Keratinocyte (primary cell): Measurements from ENCODE around the gene TYROBP. TPM values are rescaled to one million over a fixed set of nuclear protein-coding genes. Genes with fewer than 3 reads are reported as not detected.

Source experiments
- DNase-seq: peaks from one replicate; pipeline ENCODE4 v3.0.0-alpha.2; 2011; ENCODE audit warnings: low read depth, missing footprints, low spot score
- FAIRE-seq: peaks from 2 replicates; lab custom pipeline; 2011; peaks lifted over from hg19 to GRCh38; lab: Jason Lieb, UNC
- H2AFZ ChIP-seq: 2 replicates; pipeline ENCODE4 v1.6.0; 2012; ENCODE audit warnings: low read length, control low read depth, inconsistent platforms; ENCODE audit not compliant: control insufficient read depth
- H3K27ac ChIP-seq: 2 replicates; pipeline ENCODE4 v1.5.1; 2011; ENCODE audit warnings: low read length; ENCODE audit not compliant: control insufficient read depth, insufficient read depth
- H3K27me3 ChIP-seq: 3 replicates; pipeline ENCODE4 v1.6.0; 2011; ENCODE audit warnings: low read length; ENCODE audit not compliant: control insufficient read depth, insufficient read depth; ENCODE audit errors: extremely low read depth
- H3K36me3 ChIP-seq, 2 experiments: 2 replicates in 1 of 2; 3 replicates in 1 of 2; pipeline ENCODE4 v1.5.1; 2011; ENCODE audit warnings: low read length in 2 of 2, mild to moderate bottlenecking in 1 of 2; ENCODE audit not compliant: control insufficient read depth in 2 of 2, insufficient read depth in 2 of 2; ENCODE audit errors: extremely low read depth in 1 of 2
- H3K4me1 ChIP-seq: 3 replicates; pipeline ENCODE4 v1.5.1; 2011; ENCODE audit warnings: low read length; ENCODE audit not compliant: control insufficient read depth, insufficient read depth; ENCODE audit errors: extremely low read depth
- H3K4me2 ChIP-seq: 3 replicates; pipeline ENCODE4 v1.6.0; 2011; ENCODE audit warnings: low read depth, low read length; ENCODE audit not compliant: control insufficient read depth, insufficient read depth; ENCODE audit errors: extremely low read depth
- H3K4me3 ChIP-seq, 3 experiments: fragments of 200-600 bp in 1 of 3; sonication (generic) in 1 of 3; 2 replicates in 2 of 3; 3 replicates in 1 of 3; pipeline ENCODE4 v1.5.1; 2011 to 2016; ENCODE audit warnings: low read length in 3 of 3, mild to moderate bottlenecking in 3 of 3, control low read depth in 2 of 3, inconsistent platforms in 1 of 3, low read depth in 1 of 3, mixed read lengths in 1 of 3, mixed run types in 1 of 3, moderate library complexity in 1 of 3; ENCODE audit not compliant: control insufficient read depth in 2 of 3, insufficient read depth in 2 of 3; ENCODE audit errors: extremely low read depth in 1 of 3
- H3K79me2 ChIP-seq: 2 replicates; pipeline ENCODE4 v1.6.0; 2012; ENCODE audit warnings: low read length; ENCODE audit not compliant: control insufficient read depth, insufficient read depth
- H3K9ac ChIP-seq: 3 replicates; pipeline ENCODE4 v1.6.0; 2011; ENCODE audit warnings: low read length; ENCODE audit not compliant: control insufficient read depth, insufficient read depth; ENCODE audit errors: extremely low read depth
- H3K9me1 ChIP-seq: 3 replicates; pipeline ENCODE4 v1.6.0; 2011; ENCODE audit warnings: low read length; ENCODE audit not compliant: control insufficient read depth, insufficient read depth; ENCODE audit errors: extremely low read depth
- H3K9me3 ChIP-seq: 2 replicates; pipeline ENCODE4 v1.5.1; 2012; ENCODE audit warnings: low read depth, low read length; ENCODE audit not compliant: control insufficient read depth
- H4K20me1 ChIP-seq: 3 replicates; pipeline ENCODE4 v1.6.0; 2011; ENCODE audit warnings: low read length; ENCODE audit not compliant: control insufficient read depth, insufficient read depth; ENCODE audit errors: extremely low read depth
- EZH2 ChIP-seq: IDR thresholded peaks from one replicate; pipeline ENCODE4 v1.6.1; 2012; ENCODE audit warnings: inconsistent platforms, mild to moderate bottlenecking, low read length, moderate library complexity
- dilution Hi-C: fragments of 300-500 bp; cut with MboI; formaldehyde crosslinking; loops from one replicate; pipeline ENCODE4 v1.7.0; 2020; ENCODE audit warnings: low sequenced_read_pairs; ENCODE audit not compliant: extremely low pct_ligation_motif_present
- polyA plus RNA-seq, 5 experiments: library from polyadenylated mRNA; depleted of rRNA in 3 of 5; stranded (reverse) in 3 of 5; stranded (forward) in 1 of 5; unstranded in 1 of 5; fragments of >200 nt; gene quantifications; 1 replicate in 1 of 5; 2 replicates in 3 of 5; 3 replicates in 1 of 5; pipeline versions ENCODE4 v1.2.1 to v1.2.3, GENCODE V29; 2011 to 2012; ENCODE audit warnings: missing spikeins in 2 of 5, low read depth in 1 of 5, low replicate concordance in 1 of 5
- TF ChIP-seq, protein P1 (sequence below), 3 experiments: IDR thresholded peaks in 1 of 3; conservative IDR thresholded peaks in 1 of 3; optimal IDR thresholded peaks in 1 of 3; 2 replicates in 2 of 3; 3 replicates in 1 of 3; pipeline versions ENCODE3 to v1.5.1; 2011; ENCODE audit warnings: low read length in 3 of 3, mild to moderate bottlenecking in 3 of 3, moderate library complexity in 2 of 3, control low read depth in 1 of 3, inconsistent platforms in 1 of 3; ENCODE audit not compliant: insufficient read depth in 2 of 3; ENCODE audit errors: extremely low read depth in 1 of 3

Gene TYROBP
- polyA plus RNA-seq, 1 donor (not counting 4 experiments of a cell fraction or from before 2014, with no cell fraction given) = not detected

DNA sequence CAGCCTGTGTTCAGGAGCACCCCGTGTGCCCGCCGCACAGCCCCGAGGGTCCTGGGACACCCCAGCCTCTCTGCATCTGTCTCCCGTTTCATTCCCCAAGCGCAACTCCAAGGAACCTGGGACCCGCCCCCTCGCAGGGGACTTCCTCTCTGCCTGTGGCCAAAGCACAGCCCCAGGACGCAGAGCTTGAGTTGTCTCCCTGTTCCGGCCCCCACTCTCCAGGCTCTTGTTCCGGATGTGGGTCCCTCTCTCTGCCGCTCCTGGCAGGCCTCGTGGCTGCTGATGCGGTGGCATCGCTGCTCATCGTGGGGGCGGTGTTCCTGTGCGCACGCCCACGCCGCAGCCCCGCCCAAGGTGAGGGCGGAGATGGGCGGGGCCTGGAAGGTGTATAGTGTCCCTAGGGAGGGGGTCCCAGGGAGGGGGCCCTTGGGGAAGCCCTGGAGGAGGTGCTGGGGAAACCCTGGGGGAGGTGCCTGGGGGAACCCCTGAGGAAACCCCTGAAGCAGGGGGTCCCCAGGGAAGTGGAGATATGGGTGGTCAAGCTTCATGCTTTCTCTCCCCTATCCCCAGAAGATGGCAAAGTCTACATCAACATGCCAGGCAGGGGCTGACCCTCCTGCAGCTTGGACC is 4.4 kb downstream of the TYROBP start:
- Histone ChIP-seq H3K9me1 (no peaks in the 10 kb centered on the region), H3K4me3 (peak overlapping the region in 2 of 3 experiments; percentile 16 to 47), H2AFZ (peak overlapping the region; percentile 71), H3K9ac (peak overlapping the region; percentile 50), H3K4me2 (peak overlapping the region; percentile 74), H4K20me1 (no peaks in the 10 kb centered on the region), H3K27ac (peak overlapping the region; percentile 20), H3K9me3 (no peaks in the 10 kb centered on the region), H3K79me2 (peaks cover 4% of the 10 kb centered on the region), H3K4me1 (peaks cover 28% of the 10 kb centered on the region), H3K27me3 (no peaks in the 10 kb centered on the region), H3K36me3 (no peaks in the 10 kb centered on the region)
- dilution Hi-C loops = no loop called here
- FAIRE-seq (no peak), DNase-seq (no peak)
- TF ChIP-seq, protein P1, sequence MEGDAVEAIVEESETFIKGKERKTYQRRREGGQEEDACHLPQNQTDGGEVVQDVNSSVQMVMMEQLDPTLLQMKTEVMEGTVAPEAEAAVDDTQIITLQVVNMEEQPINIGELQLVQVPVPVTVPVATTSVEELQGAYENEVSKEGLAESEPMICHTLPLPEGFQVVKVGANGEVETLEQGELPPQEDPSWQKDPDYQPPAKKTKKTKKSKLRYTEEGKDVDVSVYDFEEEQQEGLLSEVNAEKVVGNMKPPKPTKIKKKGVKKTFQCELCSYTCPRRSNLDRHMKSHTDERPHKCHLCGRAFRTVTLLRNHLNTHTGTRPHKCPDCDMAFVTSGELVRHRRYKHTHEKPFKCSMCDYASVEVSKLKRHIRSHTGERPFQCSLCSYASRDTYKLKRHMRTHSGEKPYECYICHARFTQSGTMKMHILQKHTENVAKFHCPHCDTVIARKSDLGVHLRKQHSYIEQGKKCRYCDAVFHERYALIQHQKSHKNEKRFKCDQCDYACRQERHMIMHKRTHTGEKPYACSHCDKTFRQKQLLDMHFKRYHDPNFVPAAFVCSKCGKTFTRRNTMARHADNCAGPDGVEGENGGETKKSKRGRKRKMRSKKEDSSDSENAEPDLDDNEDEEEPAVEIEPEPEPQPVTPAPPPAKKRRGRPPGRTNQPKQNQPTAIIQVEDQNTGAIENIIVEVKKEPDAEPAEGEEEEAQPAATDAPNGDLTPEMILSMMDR (optimal IDR thresholded peaks at IDR 0.05 in 1 of 3, IDR thresholded peaks at IDR 0.05 in 1 of 3, conservative IDR thresholded peaks at IDR 0.05 in 1 of 3; ENCODE audit: extremely low read depth in 1 of 3, insufficient read depth in 2 of 3, low read length in 3 of 3) = no peak
- TF ChIP-seq EZH2 = no peak

DNA sequence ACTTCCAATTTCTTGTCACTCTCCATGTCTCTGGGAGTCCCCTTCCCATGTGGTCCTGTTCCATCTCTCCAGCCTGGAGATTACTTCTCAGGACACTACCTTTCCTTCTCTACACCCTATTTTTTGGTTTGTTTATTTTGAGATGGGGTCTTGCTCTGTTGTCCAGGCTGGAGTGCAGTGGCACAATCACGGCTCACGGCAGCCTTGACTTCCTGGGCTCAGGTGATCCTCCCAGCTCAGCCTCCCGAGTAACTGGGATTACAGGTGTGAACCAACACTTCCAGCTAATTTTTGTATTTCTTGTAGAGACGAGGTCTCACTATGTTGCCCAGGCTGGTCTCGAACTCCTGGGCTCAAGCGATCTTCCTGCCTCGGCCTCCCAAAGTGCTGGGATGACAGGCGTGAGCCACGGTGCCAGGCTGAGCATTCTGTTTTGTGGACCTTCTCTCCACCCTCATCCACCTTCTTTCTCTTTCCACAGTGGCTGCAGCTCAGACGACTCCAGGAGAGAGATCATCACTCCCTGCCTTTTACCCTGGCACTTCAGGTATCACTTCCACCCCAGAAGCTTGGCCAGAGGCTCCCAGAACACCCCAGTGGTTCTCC is 5.1 kb downstream of the TYROBP start:
- H3K36me3 ChIP-seq = no peaks in the 10 kb centered on the region
- H3K9me1 ChIP-seq = no peaks in the 10 kb centered on the region
- no peak for DNase-seq
- peak overlapping the region; percentile 50 for H3K9ac ChIP-seq
- TF ChIP-seq, protein P1 (optimal IDR thresholded peaks at IDR 0.05 in 1 of 3, IDR thresholded peaks at IDR 0.05 in 1 of 3, conservative IDR thresholded peaks at IDR 0.05 in 1 of 3; ENCODE audit: extremely low read depth in 1 of 3, insufficient read depth in 2 of 3, low read length in 3 of 3) = no peak
- no peak for TF ChIP-seq EZH2
- no peak overlapping the region for H3K27ac ChIP-seq
- H3K79me2 ChIP-seq = peaks cover 10% of the 10 kb centered on the region
- no peak for FAIRE-seq
- H3K4me3 ChIP-seq = peak overlapping the region in 2 of 3 experiments; percentile 16 to 47
- peaks cover 30% of the 10 kb centered on the region for H3K4me1 ChIP-seq
- dilution Hi-C loops = no loop called here
- H3K9me3 ChIP-seq = no peaks in the 10 kb centered on the region
- H2AFZ ChIP-seq = peak overlapping the region; percentile 71
- no peaks in the 10 kb centered on the region for H4K20me1 ChIP-seq
- peak overlapping the region; percentile 74 for H3K4me2 ChIP-seq
- H3K27me3 ChIP-seq = no peaks in the 10 kb centered on the region
